H1 (cell line): Measurements from ENCODE around the gene CUL1. TPM values are rescaled to one million over a fixed set of nuclear protein-coding genes. Genes with fewer than 3 reads are reported as not detected.

Experiments
- CTCF ChIA-PET: fragments of 300-600 bp; sonication (Branson Sonifier 250); formaldehyde crosslinking; loops from one replicate; lab custom pipeline; 2021; ENCODE audit not compliant: partially characterized antibody; lab: Charles Lee
- POLR2A ChIA-PET: fragments of 300-600 bp; sonication (Branson Sonifier 250); formaldehyde crosslinking; loops from one replicate; lab custom pipeline; 2021; ENCODE audit warnings: inconsistent platforms; ENCODE audit not compliant: partially characterized antibody; lab: Charles Lee
- DNase-seq, 2 experiments: peaks; one replicate each; pipeline versions ENCODE4 v3.0.0 to v3.0.0-alpha.2; 2010 to 2022; ENCODE audit warnings: low spot score in 2 of 2, low read depth in 1 of 2, mixed read lengths in 1 of 2
- FAIRE-seq: peaks from 2 replicates; lab custom pipeline; 2011; peaks lifted over from hg19 to GRCh38; lab: Jason Lieb, UNC
- H2AFZ ChIP-seq: 2 replicates; pipeline ENCODE4 v1.8.1; 2012; ENCODE audit warnings: low read length, inconsistent platforms
- H2AK5ac ChIP-seq: 2 replicates; pipeline ENCODE4 v1.6.1; 2013; ENCODE audit warnings: low read depth, low read length
- H2BK120ac ChIP-seq: replicated peaks from 2 replicates; pipeline ENCODE3; 2013; ENCODE audit warnings: low read depth, low read length, inconsistent platforms
- H2BK12ac ChIP-seq: 2 replicates; pipeline ENCODE4 v1.6.1; 2013; ENCODE audit warnings: low read depth, low read length
- H2BK15ac ChIP-seq: 2 replicates; pipeline ENCODE4 v1.6.1; 2013; ENCODE audit warnings: low read length
- H2BK20ac ChIP-seq: 2 replicates; pipeline ENCODE4 v1.6.1; 2013; ENCODE audit warnings: low read length
- H2BK5ac ChIP-seq: 2 replicates; pipeline ENCODE4 v1.6.1; 2013; ENCODE audit warnings: low read depth, low read length
- H3K14ac ChIP-seq: 2 replicates; pipeline ENCODE4 v1.6.1; 2013; ENCODE audit warnings: inconsistent platforms; ENCODE audit not compliant: insufficient read length
- H3K18ac ChIP-seq: 2 replicates; pipeline ENCODE4 v1.6.1; 2013; ENCODE audit warnings: low read length; ENCODE audit errors: extremely low read depth
- H3K23ac ChIP-seq: 2 replicates; pipeline ENCODE4 v1.6.1; 2013; ENCODE audit warnings: inconsistent platforms; ENCODE audit not compliant: insufficient read length
- H3K23me2 ChIP-seq: 2 replicates; pipeline ENCODE4 v1.6.1; 2013; ENCODE audit warnings: low read depth, low read length
- H3K27ac ChIP-seq: 2 replicates; pipeline ENCODE4 v1.6.1; 2011; ENCODE audit warnings: low read depth, low read length, inconsistent platforms
- H3K27me3 ChIP-seq, 4 experiments: replicated peaks in 1 of 4; 1 replicate in 1 of 4; 2 replicates in 3 of 4; pipeline versions ENCODE4 v1.6.1 to v1.8.1; 2011 to 2013; ENCODE audit warnings: low read length in 3 of 4, mild to moderate bottlenecking in 3 of 4, inconsistent platforms in 2 of 4, mixed read lengths in 2 of 4, moderate library complexity in 1 of 4; ENCODE audit not compliant: control insufficient read depth in 3 of 4, insufficient read depth in 3 of 4; ENCODE audit errors: extremely low read depth in 1 of 4
- H3K36me3 ChIP-seq, 4 experiments: 2 replicates each; pipeline versions ENCODE4 v1.6.1 to v1.8.1; 2011 to 2013; ENCODE audit warnings: mild to moderate bottlenecking in 4 of 4, low read length in 3 of 4, moderate library complexity in 2 of 4, control low read depth in 1 of 4, inconsistent platforms in 1 of 4; ENCODE audit not compliant: insufficient read depth in 4 of 4, control insufficient read depth in 2 of 4
- H3K4ac ChIP-seq: replicated peaks from 2 replicates; pipeline ENCODE3; 2013; ENCODE audit warnings: low read length, low read depth, mixed read lengths, inconsistent platforms; ENCODE audit not compliant: insufficient read length
- H3K4me1 ChIP-seq, 4 experiments: replicated peaks in 1 of 4; 1 replicate in 1 of 4; 2 replicates in 3 of 4; pipeline versions ENCODE4 v1.6.1 to v1.8.1; 2011 to 2013; ENCODE audit warnings: low read length in 3 of 4, inconsistent platforms in 2 of 4, mixed read lengths in 1 of 4; ENCODE audit not compliant: insufficient read depth in 4 of 4, control insufficient read depth in 3 of 4
- H3K4me2 ChIP-seq, 2 experiments: 2 replicates each; pipeline versions ENCODE4 v1.6.1 to v1.8.1; 2011 to 2013; ENCODE audit warnings: low read depth in 2 of 2, low read length in 2 of 2, control low read depth in 1 of 2, inconsistent platforms in 1 of 2, mild to moderate bottlenecking in 1 of 2; ENCODE audit not compliant: insufficient read depth in 1 of 2
- H3K4me3 ChIP-seq, 4 experiments: fragments of 200-600, 300-600 bp in 1 of 4; sonication (generic), shearing (Covaris generic), sonication (Bioruptor Twin) in 1 of 4; 2 replicates each; pipeline versions ENCODE4 v1.5.1 to v1.8.1; 2011 to 2016; ENCODE audit warnings: low read length in 4 of 4, low read depth in 3 of 4, control low read depth in 2 of 4, inconsistent platforms in 2 of 4, mild to moderate bottlenecking in 2 of 4, mixed read lengths in 1 of 4, moderate library complexity in 1 of 4; ENCODE audit not compliant: insufficient read depth in 2 of 4; ENCODE audit errors: extremely low read depth in 1 of 4
- H3K56ac ChIP-seq: replicated peaks from 2 replicates; pipeline ENCODE3; 2013; ENCODE audit warnings: low read depth, mild to moderate bottlenecking, mixed read lengths, low read length, inconsistent platforms; ENCODE audit not compliant: insufficient read length
- H3K79me1 ChIP-seq: 2 replicates; pipeline ENCODE4 v1.6.1; 2013; ENCODE audit warnings: low read depth, low read length, control low read depth
- H3K79me2 ChIP-seq, 2 experiments: 2 replicates each; pipeline versions ENCODE4 v1.6.1 to v1.8.1; 2012 to 2013; ENCODE audit warnings: low read length in 2 of 2, mild to moderate bottlenecking in 2 of 2, inconsistent platforms in 1 of 2; ENCODE audit not compliant: insufficient read depth in 2 of 2, control insufficient read depth in 1 of 2
- H3K9ac ChIP-seq, 4 experiments: replicated peaks in 1 of 4; 1 replicate in 1 of 4; 2 replicates in 3 of 4; pipeline versions ENCODE4 v1.6.1 to v1.8.1; 2011 to 2013; ENCODE audit warnings: low read depth in 3 of 4, low read length in 3 of 4, control low read depth in 2 of 4, mild to moderate bottlenecking in 2 of 4, moderate library complexity in 2 of 4, inconsistent platforms in 1 of 4; ENCODE audit errors: extremely low read depth in 1 of 4
- H3K9me3 ChIP-seq, 2 experiments: 2 replicates each; pipeline versions ENCODE4 v1.6.1 to v1.8.1; 2012 to 2013; ENCODE audit warnings: mild to moderate bottlenecking in 2 of 2, moderate library complexity in 2 of 2, control low read depth in 1 of 2, inconsistent platforms in 1 of 2, low read depth in 1 of 2, low read length in 1 of 2, mixed read lengths in 1 of 2; ENCODE audit not compliant: insufficient read depth in 2 of 2
- H4K20me1 ChIP-seq, 2 experiments: replicated peaks in 1 of 2; 2 replicates each; pipeline versions ENCODE3 to v1.8.1; 2011 to 2013; ENCODE audit warnings: inconsistent platforms in 2 of 2, low read length in 2 of 2, mild to moderate bottlenecking in 1 of 2; ENCODE audit not compliant: insufficient read depth in 2 of 2, control insufficient read depth in 1 of 2
- H4K5ac ChIP-seq: 2 replicates; pipeline ENCODE4 v1.6.1; 2013; ENCODE audit warnings: low read length, low read depth, mixed read lengths, inconsistent platforms; ENCODE audit not compliant: insufficient read length
- H4K8ac ChIP-seq: 2 replicates; pipeline ENCODE4 v1.8.0; 2013; ENCODE audit warnings: mild to moderate bottlenecking, moderate library complexity, low read length, inconsistent platforms; ENCODE audit not compliant: insufficient read depth; ENCODE audit errors: extremely low read depth
- H4K91ac ChIP-seq: replicated peaks from 2 replicates; pipeline ENCODE3; 2013; ENCODE audit warnings: low read length, mixed read lengths, inconsistent platforms; ENCODE audit not compliant: insufficient read length
- CREB1 ChIP-seq: IDR thresholded peaks from 2 replicates; pipeline ENCODE4 v1.6.1; 2012; ENCODE audit warnings: inconsistent platforms
- POLR2A ChIP-seq, 2 experiments: IDR thresholded peaks; 1 replicate in 1 of 2; 2 replicates in 1 of 2; pipeline ENCODE4 v1.6.1; 2011; ENCODE audit warnings: low read depth in 2 of 2, low read length in 2 of 2, mild to moderate bottlenecking in 2 of 2; ENCODE audit errors: control extremely low read depth in 1 of 2
- WGBS, 2 experiments: shearing (Covaris generic) in 1 of 2; methylation state at CpG; one replicate each; pipeline versions ENCODE4 v1.1.6 to v1.1.7; 2013 to 2015; ENCODE audit warnings: low lambda C conversion rate in 2 of 2, mixed read lengths in 2 of 2, inconsistent platforms in 1 of 2, low coverage in 1 of 2, missing lambda C conversion rate in 1 of 2; ENCODE audit not compliant: insufficient replicate concordance in 2 of 2, insufficient coverage in 1 of 2, insufficient read length in 1 of 2; ENCODE audit errors: extremely low coverage in 1 of 2, missing lambda C conversion rate in 1 of 2; 5-methylcytosine and 5-hydroxymethylcytosine counted together
- polyA plus RNA-seq, 7 experiments: library from polyadenylated mRNA; depleted of rRNA in 3 of 7; stranded (reverse) in 5 of 7; unstranded in 2 of 7; fragments of >200 nt in 5 of 7; fragments of 200-250 nt in 2 of 7; gene quantifications; 1 replicate in 5 of 7; 2 replicates in 1 of 7; 4 replicates in 1 of 7; pipeline versions ENCODE4 v1.2.1 to v1.2.3, GENCODE V29; 2011 to 2013; ENCODE audit warnings: missing spikeins in 2 of 7, mixed read lengths in 2 of 7
- total RNA-seq: library from RNA; stranded (reverse); fragmentation: NEBNext Ultra II Directional; extraction: Animal tissue kit (Norgen Biotek cat#: 25700); gene quantifications from 2 replicates; pipeline ENCODE4 v1.2.1, GENCODE V29; 2021

The CUL1 gene
- total and polyA plus RNA-seq, 2 of the 8 experiments (the other 6 are each of a cell fraction or from before 2014, with no cell fraction given) = 33.0 to 77.3 TPM

- Histone ChIP-seq H2BK20ac (no peak overlapping the region), H4K20me1 (peaks cover 14 to 31% of the 10 kb centered on the region in 2 experiments), H3K18ac (no peak overlapping the region), H3K23me2 (no peaks in the 10 kb centered on the region), H3K4me2 (no peak overlapping the region), H3K9me3 (no peaks in the 10 kb centered on the region), H3K14ac (no peak overlapping the region), H3K4me1 (peaks cover 0 to 13% (median 9%) of the 10 kb centered on the region in 4 experiments; a peak in 2 of 7 replicates), H3K56ac (no peak overlapping the region), H4K8ac (no peak overlapping the region), H3K4ac (no peak overlapping the region), H3K27ac (no peak overlapping the region), H2BK15ac (no peak overlapping the region), H3K79me2 (peaks cover 50 to 99% of the 10 kb centered on the region in 2 experiments), H2BK120ac (no peak overlapping the region), H4K5ac (no peak overlapping the region), H3K4me3 (no peak overlapping the region), H2BK5ac (0 out of 2 replicates have a peak overlapping the region, but pooled peaks have one; percentile 12), H3K23ac (no peak overlapping the region), H3K79me1 (peaks cover 11% of the 10 kb centered on the region), H3K27me3 (no peaks in the 10 kb centered on the region), H3K36me3 (no peaks in the 10 kb centered on the region), H2AK5ac (no peak overlapping the region), H3K9ac (no peak overlapping the region), H4K91ac (no peak overlapping the region), H2AFZ (no peak overlapping the region), H2BK12ac (no peak overlapping the region)
- CTCF ChIA-PET = interaction anchor here (1.1 to 5.6 kb wide), 9 partner anchors 9 to 114 kb away, joined by 3 to 32 read pairs (median 5); no protein-coding TSS in a partner anchor
- DNase-seq (no peak), FAIRE-seq (no peak)
- TF ChIP-seq POLR2A (IDR thresholded peaks at IDR 0.05; ENCODE audit: control extremely low read depth in 1 of 2, low read depth in 2 of 2, low read length in 2 of 2) (no peak), CREB1 (no peak)
- POLR2A ChIA-PET = interaction anchor here (0.8 to 1.5 kb wide), 6 partner anchors 8 to 21 kb away, joined by 3 to 6 read pairs (median 3); no protein-coding TSS in a partner anchor
- 83% methylated on average over 5 of the region's 5 CpGs; no CpG with 5 or more reads in 1 of the 2 experiments for WGBS, 2 experiments
Measured at GRCh38 chr7:148720472-148720871, 21.8 kb downstream of the CUL1 start.
